ENCODE measurements around the gene CGREF1.

The CGREF1 gene

GRCh38 chr2:27148801-27149439 lies 30.0 kb upstream of the CGREF1 start, which contains the start of gene TCF23:
Gene TCF23 (plus strand): TSS chr2:27149004. CDS start chr2:27149134, 130 bp downstream.
- ChIA-PET POLR2A (no interaction called here), CTCF (interaction anchor here (1.4 kb wide), 1 partner anchor 21 kb away, joined by 4 read pairs; no protein-coding TSS in a partner anchor)
- no peaks in the 10 kb centered on the region for H3K36me3 ChIP-seq (ENCODE audit: control insufficient read depth in 2 of 2, insufficient read depth in 1 of 2, low read length in 2 of 2)
- no peak within 1 kb of the TSS for H3K4me3 ChIP-seq (ENCODE audit: low read depth, low read length)
- no peaks in the 10 kb centered on the region for H3K4me1 ChIP-seq (ENCODE audit: control insufficient read depth, insufficient read depth, low read length)
- no peak within 1 kb of the TSS for H3K27ac ChIP-seq (ENCODE audit: extremely low read depth, low read depth, low read length)
- no peaks in the 10 kb centered on the region for H3K9me3 ChIP-seq (ENCODE audit: control insufficient read depth, insufficient read depth, low read depth, low read length)
- TF ChIP-seq TRIM28 (IDR thresholded peaks at IDR 0.05; ENCODE audit: borderline replicate concordance, low read length) (no peak), ZBTB26 (tag by site-specific recombination; optimal IDR thresholded peaks at IDR 0.05) (no peak), ZNF785 (tag by site-specific recombination; IDR thresholded peaks at IDR 0.05) (no peak), ZNF501 (tag by site-specific recombination; IDR thresholded peaks at IDR 0.05) (no peak), ZNF155 (tag by site-specific recombination; IDR thresholded peaks at IDR 0.05) (no peak), ZFHX2 (tag by site-specific recombination; conservative IDR thresholded peaks at IDR 0.05) (peak; percentile 77), EGR2 (tag by site-specific recombination; IDR thresholded peaks at IDR 0.05; ENCODE audit: low read depth) (peak; percentile 66), HIC1 (tag by site-specific recombination; IDR thresholded peaks at IDR 0.05) (no peak), ZNF354C (tag by site-specific recombination; IDR thresholded peaks at IDR 0.05; ENCODE audit: borderline replicate concordance, low read depth) (no peak), ZNF830 (tag by site-specific recombination; IDR thresholded peaks at IDR 0.05; ENCODE audit: low read depth) (no peak)

GRCh38 chr2:27147935-27148334 lies 29.0 kb upstream of the CGREF1 start:
- ChIA-PET CTCF (interaction anchor here (1.4 kb wide), 1 partner anchor 22 kb away, joined by 4 read pairs; no protein-coding TSS in a partner anchor), POLR2A (no interaction called here)
- no peaks in the 10 kb centered on the region for H3K9me3 ChIP-seq (ENCODE audit: control insufficient read depth, insufficient read depth, low read depth, low read length)
- H3K4me1 ChIP-seq (ENCODE audit: control insufficient read depth, insufficient read depth, low read length), result no peaks in the 10 kb centered on the region
- no peaks in the 10 kb centered on the region for H3K36me3 ChIP-seq (ENCODE audit: control insufficient read depth in 2 of 2, insufficient read depth in 1 of 2, low read length in 2 of 2)
- H3K4me3 ChIP-seq (ENCODE audit: low read depth, low read length), result no peak overlapping the region
- H3K27ac ChIP-seq (ENCODE audit: extremely low read depth, low read depth, low read length), result no peak overlapping the region
- TF ChIP-seq ZFP3 (tag by site-specific recombination; IDR thresholded peaks at IDR 0.05; ENCODE audit: low read depth) (no peak), ZNF747 (tag by site-specific recombination; IDR thresholded peaks at IDR 0.05) (no peak), ZNF707 (tag by site-specific recombination; IDR thresholded peaks at IDR 0.05) (no peak), INSM2 (tag by site-specific recombination; IDR thresholded peaks at IDR 0.05) (no peak), ZNF16 (tag by site-specific recombination; IDR thresholded peaks at IDR 0.05; ENCODE audit: low read depth) (no peak), ZNF704 (tag by site-specific recombination; IDR thresholded peaks at IDR 0.05) (no peak), ZNF501 (tag by site-specific recombination; IDR thresholded peaks at IDR 0.05) (no peak), REPIN1 (tag by site-specific recombination; IDR thresholded peaks at IDR 0.05; ENCODE audit: low read depth) (no peak), ZNF366 (tag by site-specific recombination; conservative IDR thresholded peaks at IDR 0.05) (no peak), ZNF112 (tag by site-specific recombination; IDR thresholded peaks at IDR 0.05) (no peak), TSHZ1 (tag by site-specific recombination; IDR thresholded peaks at IDR 0.05; ENCODE audit: borderline replicate concordance) (no peak), HOXC10 (CRISPR knock-in tag; IDR thresholded peaks at IDR 0.05) (no peak), ZNF148 (tag by site-specific recombination; IDR thresholded peaks at IDR 0.05; ENCODE audit: borderline replicate concordance) (no peak)

Data from HEK293 (cell line).